Nephron progenitor cell (in vitro differentiated cells): ENCODE results near the gene SMARCC1.

ENCODE experiments used
- DNase-seq: peaks from one replicate; pipeline ENCODE4 v3.0.0; 2021
- H3K27ac Mint-ChIP-seq: 2 replicates; pipeline ENCODE4 v1.8.0; 2021; ENCODE audit warnings: mild to moderate bottlenecking, moderate library complexity, mixed read lengths
- H3K27me3 Mint-ChIP-seq: 2 replicates; pipeline ENCODE4 v1.8.0; 2021; ENCODE audit warnings: mild to moderate bottlenecking, low read depth, mixed read lengths; ENCODE audit not compliant: poor library complexity
- H3K36me3 Mint-ChIP-seq: 2 replicates; pipeline ENCODE4 v1.8.0; 2021; ENCODE audit warnings: low read depth, mixed read lengths
- H3K4me1 Mint-ChIP-seq: 2 replicates; pipeline ENCODE4 v1.8.0; 2021; ENCODE audit warnings: mixed read lengths
- H3K4me3 Mint-ChIP-seq: 2 replicates; pipeline ENCODE4 v1.8.0; 2021; ENCODE audit warnings: mild to moderate bottlenecking, moderate library complexity, mixed read lengths
- H3K9me3 Mint-ChIP-seq: 2 replicates; pipeline ENCODE4 v1.8.0; 2021; ENCODE audit warnings: mild to moderate bottlenecking, moderate library complexity, mixed read lengths
- TF ChIP-seq, protein P1 (sequence below): fragments of 200-600 bp; sonication (generic); IDR thresholded peaks from 2 replicates; pipeline ENCODE4 v1.5.0; 2021; ENCODE audit warnings: antibody characterized with exemption

Gene SMARCC1

DNA sequence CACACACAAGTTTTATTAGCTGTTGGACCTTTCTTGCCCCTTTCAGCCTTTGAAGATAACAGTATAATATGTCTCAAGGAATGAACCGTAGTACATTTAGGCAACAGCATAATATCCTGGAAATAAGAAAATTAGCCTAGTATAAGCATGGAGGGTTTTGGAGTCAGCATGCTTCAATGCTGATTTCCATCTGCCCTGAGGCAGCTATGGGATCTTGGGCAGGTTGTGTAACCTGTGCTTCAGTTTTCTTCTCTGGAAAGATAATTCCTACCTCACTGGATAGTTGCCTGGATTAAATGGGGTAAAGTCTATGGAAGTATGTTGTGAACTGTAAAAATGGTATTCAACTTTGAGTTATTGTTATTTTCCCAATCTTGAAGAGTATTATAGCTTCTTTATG, 22.9 kb upstream of the SMARCC1 start:
- Mint-ChIP-seq H3K4me3 (peak overlapping the region; percentile 97), H3K27me3 (no peaks in the 10 kb centered on the region), H3K4me1 (peaks cover 31% of the 10 kb centered on the region), H3K27ac (peak overlapping the region; percentile 100), H3K9me3 (no peaks in the 10 kb centered on the region), H3K36me3 (peaks cover 21% of the 10 kb centered on the region)
- TF ChIP-seq, protein P1, sequence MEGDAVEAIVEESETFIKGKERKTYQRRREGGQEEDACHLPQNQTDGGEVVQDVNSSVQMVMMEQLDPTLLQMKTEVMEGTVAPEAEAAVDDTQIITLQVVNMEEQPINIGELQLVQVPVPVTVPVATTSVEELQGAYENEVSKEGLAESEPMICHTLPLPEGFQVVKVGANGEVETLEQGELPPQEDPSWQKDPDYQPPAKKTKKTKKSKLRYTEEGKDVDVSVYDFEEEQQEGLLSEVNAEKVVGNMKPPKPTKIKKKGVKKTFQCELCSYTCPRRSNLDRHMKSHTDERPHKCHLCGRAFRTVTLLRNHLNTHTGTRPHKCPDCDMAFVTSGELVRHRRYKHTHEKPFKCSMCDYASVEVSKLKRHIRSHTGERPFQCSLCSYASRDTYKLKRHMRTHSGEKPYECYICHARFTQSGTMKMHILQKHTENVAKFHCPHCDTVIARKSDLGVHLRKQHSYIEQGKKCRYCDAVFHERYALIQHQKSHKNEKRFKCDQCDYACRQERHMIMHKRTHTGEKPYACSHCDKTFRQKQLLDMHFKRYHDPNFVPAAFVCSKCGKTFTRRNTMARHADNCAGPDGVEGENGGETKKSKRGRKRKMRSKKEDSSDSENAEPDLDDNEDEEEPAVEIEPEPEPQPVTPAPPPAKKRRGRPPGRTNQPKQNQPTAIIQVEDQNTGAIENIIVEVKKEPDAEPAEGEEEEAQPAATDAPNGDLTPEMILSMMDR = no peak
- no peak for DNase-seq

DNA sequence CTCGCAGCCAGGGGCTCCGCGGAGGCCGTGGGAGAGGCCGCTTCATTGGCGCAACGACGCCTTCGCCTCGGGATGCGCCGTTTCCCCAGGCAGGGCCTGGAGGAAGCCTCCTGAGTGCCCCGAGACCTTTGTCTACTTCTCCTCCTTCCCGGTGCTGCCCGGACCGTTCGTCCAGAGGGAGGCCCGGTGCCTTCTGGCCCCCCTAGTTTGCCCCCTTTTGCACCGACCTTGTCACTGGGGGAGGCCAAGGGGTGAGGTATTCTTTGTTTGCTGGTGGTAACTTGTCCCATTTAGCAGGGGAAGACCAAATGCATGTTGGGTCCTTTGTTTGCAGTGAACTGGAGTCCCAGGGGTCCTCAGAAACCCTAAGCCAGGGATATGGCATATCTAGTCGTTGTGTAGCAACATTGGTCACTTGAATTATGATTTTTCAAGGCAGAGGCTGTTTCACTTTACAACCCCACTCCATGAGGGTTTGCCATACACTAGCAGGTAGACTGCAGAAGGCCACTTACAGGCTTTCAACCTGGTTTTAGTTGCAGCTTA, 21.9 kb upstream of the SMARCC1 start:
- peak overlapping the region; percentile 97 for H3K4me3 Mint-ChIP-seq
- H3K36me3 Mint-ChIP-seq = peaks cover 11% of the 10 kb centered on the region
- H3K27me3 Mint-ChIP-seq = no peaks in the 10 kb centered on the region
- H3K4me1 Mint-ChIP-seq = peaks cover 33% of the 10 kb centered on the region
- peak overlapping the region; percentile 100 for H3K27ac Mint-ChIP-seq
- TF ChIP-seq, protein P1 = no peak
- no peaks in the 10 kb centered on the region for H3K9me3 Mint-ChIP-seq
- DNase-seq = no peak

DNA sequence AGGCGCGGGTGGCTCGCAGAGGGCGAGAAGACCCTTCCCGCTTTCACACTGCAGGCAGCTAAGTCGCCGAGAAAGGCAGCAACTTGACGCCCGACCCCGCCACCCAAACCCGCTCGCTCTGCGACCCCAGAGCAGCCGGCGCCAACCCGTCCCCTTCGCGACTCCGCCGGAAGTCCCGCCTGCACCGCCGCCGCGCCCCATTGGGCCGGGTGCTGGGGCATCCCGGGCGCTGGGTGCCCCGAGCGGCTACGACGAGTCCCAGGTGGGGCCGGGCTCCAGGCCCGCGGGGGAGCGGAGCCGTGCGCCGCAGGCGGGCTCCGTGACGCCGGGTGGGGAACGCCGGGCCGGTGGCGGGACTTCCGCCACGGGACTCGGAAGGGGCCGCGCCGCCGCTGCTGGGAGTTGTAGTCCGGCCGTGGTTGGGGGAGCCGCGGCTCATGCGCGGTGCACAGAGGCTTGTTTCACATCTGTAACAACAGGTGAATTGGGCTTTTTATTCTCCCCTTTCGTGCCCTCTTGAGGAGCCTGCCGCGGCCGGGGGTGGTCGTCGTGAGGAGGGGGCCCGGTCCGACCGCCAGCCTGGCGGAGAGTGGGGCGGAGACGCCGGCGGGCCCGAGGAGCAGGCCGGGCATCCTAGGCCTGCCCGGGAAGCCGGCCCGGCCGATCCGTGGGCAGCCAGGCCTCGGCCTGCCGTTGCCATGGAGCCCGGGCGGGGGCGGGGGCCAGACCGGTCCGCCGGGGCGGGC, 21.2 kb upstream of the SMARCC1 start, which contains the start of gene DHX30:
DHX30 (plus strand) TSS at position 405 of the 746 bp plus-strand sequence. CDS start 7,546 bp downstream, outside the sequence.
- H3K36me3 Mint-ChIP-seq = peaks cover 10% of the 10 kb centered on the region
- no peaks in the 10 kb centered on the region for H3K9me3 Mint-ChIP-seq
- no peaks in the 10 kb centered on the region for H3K27me3 Mint-ChIP-seq
- TF ChIP-seq, protein P1 = no peak
- peak within 1 kb of the TSS; percentile 97 for H3K4me3 Mint-ChIP-seq
- H3K4me1 Mint-ChIP-seq = peaks cover 33% of the 10 kb centered on the region
- DNase-seq = peak; percentile 88
- peak within 1 kb of the TSS; percentile 100 for H3K27ac Mint-ChIP-seq

DNA sequence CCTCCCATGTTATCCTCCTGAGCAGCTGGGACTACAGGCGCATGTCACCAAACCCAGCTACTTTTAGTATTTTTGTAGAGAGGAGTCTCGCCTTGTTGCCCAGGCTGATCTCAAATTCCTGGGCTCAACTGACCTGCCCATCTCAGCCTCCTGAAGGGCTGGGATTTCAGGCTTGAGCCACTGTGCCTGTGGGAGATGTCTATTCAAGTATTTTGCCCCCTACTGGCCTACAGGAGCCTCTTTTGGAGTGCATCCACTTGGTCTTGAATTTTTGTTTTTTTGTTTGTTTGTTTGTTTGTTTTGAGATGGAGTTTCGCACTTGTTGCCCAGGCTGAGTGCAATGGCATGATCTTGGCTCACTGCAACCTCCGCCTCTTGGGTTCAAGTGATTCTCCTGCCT, 18.0 kb upstream of the SMARCC1 start:
- H3K4me1 Mint-ChIP-seq = peaks cover 37% of the 10 kb centered on the region
- no peak for DNase-seq
- no peaks in the 10 kb centered on the region for H3K36me3 Mint-ChIP-seq
- H3K4me3 Mint-ChIP-seq = no peak overlapping the region
- no peaks in the 10 kb centered on the region for H3K9me3 Mint-ChIP-seq
- TF ChIP-seq, protein P1 = no peak
- peak overlapping the region; percentile 45 for H3K27ac Mint-ChIP-seq
- no peaks in the 10 kb centered on the region for H3K27me3 Mint-ChIP-seq

DNA sequence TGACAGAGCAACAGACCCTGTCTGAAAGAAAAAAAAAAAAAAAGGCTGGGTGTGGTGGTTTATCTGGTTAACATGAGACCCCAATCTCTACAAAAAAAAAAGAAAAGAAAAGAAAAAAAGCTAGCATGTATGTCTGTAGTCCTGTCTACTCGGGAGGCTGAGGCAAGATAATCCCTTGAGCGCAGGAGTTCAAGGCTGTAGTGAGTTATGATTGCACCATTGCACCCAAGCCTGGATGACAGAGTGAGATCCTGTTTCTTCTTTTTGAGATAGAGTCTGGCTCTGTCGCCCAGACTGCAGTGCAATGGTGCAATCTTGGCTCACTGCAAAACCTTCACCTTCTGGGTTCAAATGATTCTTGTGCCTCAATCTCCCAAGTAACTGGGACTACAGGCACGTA, 12.9 kb upstream of the SMARCC1 start:
- TF ChIP-seq, protein P1 = no peak
- DNase-seq = no peak

More for the DNA sequence above, 12.9 kb upstream of the SMARCC1 start:
- no peaks in the 10 kb centered on the region for H3K36me3 Mint-ChIP-seq
- no peak overlapping the region for H3K4me3 Mint-ChIP-seq
- peaks cover 24% of the 10 kb centered on the region for H3K9me3 Mint-ChIP-seq
- H3K27ac Mint-ChIP-seq = peak overlapping the region; percentile 90
- peaks cover 7% of the 10 kb centered on the region for H3K4me1 Mint-ChIP-seq
- H3K27me3 Mint-ChIP-seq = no peaks in the 10 kb centered on the region
